HUDEP-2 (cell line): Measurements from ENCODE around the gene TMEM248.
"Not testable (repeated sequence)": the region's sequence is repeated elsewhere in the genome, so short reads cannot be mapped to it uniquely, and the experiment has no call there.

Experiments used
- DNase-seq, 76 experiments: peaks; one replicate each; lab custom pipeline; 2025; ENCODE audit not compliant: unreplicated experiment in 76 of 76; lab: John Stamatoyannopoulos, UW

TMEM248 gene

GRCh38 chr7:66907731-66908130 is 13.3 kb upstream of the TMEM248 start:
- DNase-seq, result no peak

DNA sequence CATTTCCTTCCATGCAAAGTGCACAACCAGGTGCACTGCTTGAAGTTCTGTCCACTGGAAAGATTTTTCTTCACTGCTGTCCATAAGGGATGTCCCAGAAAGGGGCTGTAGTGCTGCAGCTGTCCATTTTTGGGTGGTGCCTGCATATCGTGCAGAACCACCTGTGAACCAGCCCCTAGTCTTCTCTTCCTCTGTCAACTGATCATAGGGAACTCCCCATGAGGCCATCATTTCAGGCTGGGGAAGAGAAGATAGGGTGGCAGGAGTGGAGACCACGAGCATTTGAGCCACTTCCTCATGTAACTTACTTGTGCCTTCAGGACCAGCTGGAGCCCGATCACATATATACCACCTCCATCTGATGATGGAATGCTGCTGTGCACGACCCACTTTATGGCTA is 12.4 kb upstream of the TMEM248 start:
- DNase-seq, result peak in 21 of 76 experiments; percentile 5 to 45 (median 19)

GRCh38 chr7:66910789-66911188 is 10.2 kb upstream of the TMEM248 start:
- no peak for DNase-seq

DNA sequence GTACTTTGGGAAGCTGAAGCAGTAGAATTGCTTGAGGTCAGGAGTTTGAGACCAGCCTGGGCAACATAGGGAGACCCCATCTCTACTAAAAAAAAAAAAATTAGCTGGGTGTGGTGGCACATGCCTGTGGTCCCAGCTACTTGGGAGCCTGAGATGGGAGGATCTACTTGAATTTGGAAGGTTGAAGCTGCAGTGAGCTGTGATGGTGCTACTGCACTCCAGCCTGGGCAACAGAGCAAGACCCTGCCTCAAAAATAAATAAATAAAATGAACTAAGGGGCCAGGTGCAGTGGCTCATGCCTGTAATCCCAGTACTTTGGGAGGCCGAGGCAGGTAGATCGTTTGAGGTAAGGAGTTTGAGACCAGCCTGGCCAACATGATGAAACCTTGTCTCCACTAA is 9.8 kb upstream of the TMEM248 start:
- not testable (repeated sequence) for DNase-seq

DNA sequence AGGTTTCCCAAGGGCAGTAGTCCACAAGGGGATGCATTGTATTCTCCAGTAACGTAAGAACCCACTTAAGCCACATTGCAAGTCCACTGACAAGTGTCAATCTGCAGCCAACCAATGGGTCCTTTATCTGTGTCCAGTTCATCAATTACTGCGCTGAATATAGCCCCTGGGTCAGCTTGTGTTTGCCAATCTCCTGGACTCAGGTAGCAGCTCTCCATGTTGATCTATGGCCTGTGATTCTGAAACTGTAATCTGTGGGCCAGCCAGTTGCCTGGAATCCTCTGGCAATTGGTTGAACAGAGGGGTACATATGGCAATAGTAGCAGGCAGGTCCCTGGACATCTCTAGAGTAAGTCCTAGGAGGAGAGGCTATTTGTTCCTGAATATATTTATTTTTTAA is 8.8 kb upstream of the TMEM248 start:
- DNase-seq, result no peak

- DNase-seq, result no peak
These were observed 7.6 kb upstream of the TMEM248 start for GRCh38 chr7:66913118-66914037.

DNA sequence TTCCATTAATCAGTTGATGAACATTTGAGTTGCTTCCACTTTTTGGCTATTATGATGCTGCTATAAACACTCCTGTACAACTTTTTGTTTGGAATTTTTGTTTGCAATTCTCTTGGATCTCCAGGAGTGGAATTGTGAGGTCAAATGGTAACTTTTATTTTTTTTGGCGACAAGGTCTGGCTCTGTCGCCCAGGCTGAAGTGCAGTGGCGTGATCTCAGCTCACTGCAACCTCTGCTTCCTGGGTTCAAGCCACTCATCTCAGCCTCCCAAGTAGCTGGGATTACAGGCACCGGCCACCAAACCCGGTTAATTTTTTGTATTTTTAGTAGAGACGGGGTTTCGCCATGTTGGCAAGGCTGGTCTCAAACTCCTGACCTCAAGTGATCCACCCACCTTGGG is 3.1 kb upstream of the TMEM248 start:
- not testable (repeated sequence) for DNase-seq

DNA sequence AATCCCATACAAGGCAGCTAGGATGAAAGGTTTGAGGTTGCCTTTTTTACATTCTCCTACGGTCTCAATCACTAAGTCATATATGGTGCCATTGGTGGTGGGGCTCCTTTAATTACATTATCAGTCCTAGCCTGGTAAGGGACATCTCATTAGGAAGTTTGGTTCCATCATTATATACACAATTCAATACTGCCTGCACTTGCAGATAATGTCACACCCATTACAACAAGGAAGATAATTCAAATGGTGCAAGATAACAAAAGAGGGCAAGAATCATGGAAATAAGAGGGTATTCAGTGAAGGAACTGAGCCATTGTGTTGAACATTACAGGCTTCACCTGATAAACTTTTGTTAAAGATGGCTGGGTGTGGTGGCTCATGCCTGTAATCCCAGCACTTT is 1.7 kb upstream of the TMEM248 start:
- DNase-seq, result peak in 32 of 76 experiments; percentile 24 to 80 (median 52)

- peak in 6 of 76 experiments; percentile 7 to 51 (median 12) for DNase-seq
These were observed 1.3 kb upstream of the TMEM248 start for GRCh38 chr7:66919704-66920103.

DNA sequence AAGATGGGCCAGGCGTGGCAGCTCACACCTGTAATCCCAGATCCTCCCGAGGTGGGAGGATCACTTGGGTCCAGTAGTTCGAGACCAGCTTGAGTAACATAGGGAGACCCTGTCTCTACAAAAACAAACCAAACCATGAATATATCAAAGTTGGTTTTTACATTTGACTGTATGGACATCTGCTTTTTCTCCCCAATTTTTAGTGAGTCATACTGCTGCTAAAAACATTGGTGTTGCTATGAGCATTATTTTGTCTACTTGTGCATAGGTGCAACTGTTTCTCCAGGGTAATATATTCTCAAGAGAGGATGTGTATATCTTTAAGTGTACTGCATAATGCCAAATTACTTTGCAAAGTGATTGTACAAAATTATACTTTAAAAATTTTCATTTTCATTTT is 769 bp upstream of the TMEM248 start:
- DNase-seq, result peak in 3 of 76 experiments; percentile 6 to 32 (median 18)

GRCh38 chr7:66921396-66921917 is 432 bp downstream of the TMEM248 start:
- peak in 10 of 76 experiments; percentile 6 to 35 (median 17) for DNase-seq

DNA sequence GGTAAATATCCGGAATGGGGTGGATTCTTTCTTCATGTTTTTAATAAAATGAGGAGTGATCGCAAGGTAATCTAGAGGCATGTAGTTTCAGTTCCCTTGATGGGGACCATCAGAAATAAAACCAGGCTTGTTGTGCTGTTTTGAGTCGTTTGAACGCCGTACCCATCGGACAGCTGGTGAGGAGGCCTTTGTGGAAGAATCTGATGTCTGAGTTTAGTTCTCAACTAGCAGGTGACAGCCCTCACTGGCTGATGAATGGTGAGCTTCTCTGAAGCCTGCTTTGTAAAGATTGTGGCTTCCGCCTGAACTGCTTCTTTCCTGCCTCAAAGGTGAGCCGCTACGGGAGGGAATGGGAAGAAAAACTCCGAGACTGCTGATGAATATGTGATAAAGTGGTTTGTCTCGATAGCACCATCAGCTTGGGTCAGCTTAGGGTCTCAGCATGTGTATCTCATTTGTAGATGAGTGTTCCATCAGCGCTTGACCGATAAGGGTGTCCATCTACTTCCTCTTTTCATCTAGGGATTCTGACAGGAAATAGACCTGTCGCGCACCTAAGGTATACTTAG is 977 bp downstream of the TMEM248 start:
- DNase-seq, result peak in 14 of 76 experiments; percentile 1 to 48 (median 19)

GRCh38 chr7:66925255-66925654 is 4.2 kb downstream of the TMEM248 start:
- DNase-seq, result no peak

DNA sequence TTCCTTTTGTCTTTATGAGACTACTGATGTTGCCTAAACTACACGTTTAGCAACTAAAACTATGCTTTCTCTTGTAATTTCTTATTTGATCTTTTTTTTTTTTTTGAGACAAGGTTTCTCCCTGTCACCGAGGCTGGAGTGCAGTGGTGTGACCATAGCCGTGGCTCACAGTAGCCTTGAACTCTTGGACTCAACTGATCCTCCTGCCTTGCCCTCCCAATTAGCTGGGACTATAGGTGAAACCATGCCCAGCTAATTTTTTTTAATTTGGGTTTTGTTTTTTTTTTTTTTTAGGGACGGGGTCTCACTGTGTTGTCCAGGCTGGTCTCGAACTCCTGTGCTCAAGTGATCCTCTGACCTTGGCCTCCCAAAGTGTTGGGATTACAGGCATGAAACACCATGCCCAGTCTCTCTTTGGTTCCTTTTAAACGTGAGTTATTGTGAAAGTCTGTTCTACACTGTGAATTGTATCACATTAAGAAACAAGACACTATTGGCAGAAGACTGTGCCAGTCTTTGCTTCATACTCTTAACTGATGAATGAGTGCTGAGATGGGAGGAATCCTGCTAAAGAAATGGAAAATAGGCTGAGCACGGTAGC is 6.4 kb downstream of the TMEM248 start:
- no peak for DNase-seq

DNA sequence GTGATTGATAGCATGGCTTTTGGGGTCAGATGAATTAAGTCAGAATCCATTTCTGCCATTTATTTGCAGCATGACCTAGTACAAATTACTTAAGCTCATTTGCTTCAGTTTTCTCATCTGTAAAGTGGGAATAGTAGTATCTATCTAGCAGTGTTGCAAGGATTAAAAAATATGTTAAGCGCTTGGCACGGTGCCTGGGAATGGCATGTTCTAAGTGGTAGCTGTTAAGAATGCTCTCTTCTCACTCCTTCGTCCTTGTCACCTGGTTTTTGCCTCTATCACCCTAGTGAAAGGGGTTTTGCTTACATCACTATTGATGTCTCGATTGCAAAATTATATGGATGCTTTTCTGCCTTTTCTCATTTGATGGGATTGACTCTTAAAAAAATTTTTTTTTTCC is 7.4 kb downstream of the TMEM248 start:
- no peak for DNase-seq

DNA sequence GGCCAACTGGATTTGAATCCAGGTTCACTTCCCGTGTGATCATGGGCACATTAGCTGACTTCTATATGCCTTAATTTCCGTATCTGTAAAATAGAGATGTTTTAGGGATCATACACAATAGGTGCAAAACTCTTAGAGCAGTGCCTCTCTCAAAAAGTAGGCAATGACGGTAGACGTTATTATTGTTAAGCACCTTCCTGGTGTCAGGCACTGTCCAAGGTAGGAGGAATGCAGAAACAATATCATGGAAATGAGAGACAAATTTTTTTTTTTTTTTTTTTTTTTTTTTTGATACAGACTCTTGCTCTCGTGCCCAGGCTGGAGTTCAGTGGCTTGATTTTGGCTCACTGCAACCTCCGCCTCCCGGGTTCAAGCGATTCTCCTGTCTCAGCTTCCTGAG is 8.1 kb downstream of the TMEM248 start:
- DNase-seq, result no peak

GRCh38 chr7:66929935-66930334 is 8.9 kb downstream of the TMEM248 start:
- DNase-seq, result no peak

DNA sequence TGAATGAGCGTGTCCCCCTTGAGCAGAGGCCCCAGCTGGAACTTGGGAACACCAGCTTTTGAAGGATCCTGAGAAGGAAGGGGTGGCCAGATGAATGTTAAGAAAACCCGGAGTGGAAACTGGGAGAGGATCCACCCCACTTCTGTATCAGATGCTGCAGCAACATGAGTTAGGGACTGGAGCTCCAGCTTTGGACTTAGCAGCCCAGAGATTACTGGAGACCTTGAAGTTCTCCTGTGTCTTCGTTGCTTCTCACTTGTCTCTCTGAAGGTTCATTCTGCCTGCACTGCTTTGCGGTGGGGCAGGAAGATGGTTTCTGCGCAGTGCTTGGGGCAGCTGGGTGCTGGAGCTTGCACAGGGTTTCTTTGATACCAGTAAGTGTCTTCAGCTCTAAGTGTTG is 9.3 kb downstream of the TMEM248 start:
- DNase-seq, result peak in 7 of 76 experiments; percentile 4 to 23 (median 17)

- no peak for DNase-seq
These were observed 12.4 kb downstream of the TMEM248 start for GRCh38 chr7:66933469-66933868.

- no peak for DNase-seq
These were observed 16.9 kb downstream of the TMEM248 start for GRCh38 chr7:66937940-66938339.

- DNase-seq, result no peak
These were observed 18.3 kb downstream of the TMEM248 start for GRCh38 chr7:66939325-66939724.
